ENCODE results near the gene ENTPD3. TPM values are rescaled to one million over a fixed set of nuclear protein-coding genes. Genes with fewer than 3 reads are reported as not detected.

ENTPD3 gene
- total and polyA plus RNA-seq, 4 donors, result 3.5 to 15.4 (median 12.4) TPM

DNA sequence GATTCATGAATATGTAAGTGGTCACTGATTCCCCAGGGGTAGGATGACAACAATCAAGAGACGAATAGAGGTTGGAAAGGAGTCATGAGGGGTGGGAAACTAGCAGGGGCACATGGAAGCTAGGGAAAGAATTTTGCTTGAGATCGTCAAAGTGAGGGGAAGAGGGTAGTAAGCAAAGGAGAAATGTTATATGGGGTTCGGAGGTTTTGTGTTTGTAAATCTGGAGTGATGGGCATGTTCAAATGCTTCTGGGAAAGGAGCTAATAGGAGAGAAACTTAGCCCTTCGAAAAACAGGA is 78.1 kb downstream of the ENTPD3 start:
- H3K27ac ChIP-seq (ENCODE audit: low read depth, low read length), result no peak overlapping the region
- no peaks in the 10 kb centered on the region for H3K9me3 ChIP-seq (ENCODE audit: control insufficient read depth, insufficient read depth, low read length)
- no peak overlapping the region for H3K4me3 ChIP-seq (ENCODE audit: low read depth, low read length)
- H3K27me3 ChIP-seq (ENCODE audit: control insufficient read depth, insufficient read depth, low read length), result no peaks in the 10 kb centered on the region
- 68% methylated on average over 4 of the region's 4 CpGs for WGBS (ENCODE audit: insufficient coverage)
- H3K4me1 ChIP-seq (ENCODE audit: control insufficient read depth, insufficient read depth, low read length), result no peaks in the 10 kb centered on the region
- H3K36me3 ChIP-seq (ENCODE audit: control insufficient read depth, insufficient read depth, low read length), result peaks cover 39% of the 10 kb centered on the region
- no peak for DNase-seq (ENCODE audit: low read depth in 4 of 6, low spot score in 6 of 6)

GRCh38 chr3:40465456-40465855 is 78.5 kb downstream of the ENTPD3 start:
- no peak for DNase-seq (ENCODE audit: low read depth in 4 of 6, low spot score in 6 of 6)
- H3K36me3 ChIP-seq (ENCODE audit: control insufficient read depth, insufficient read depth, low read length), result peaks cover 35% of the 10 kb centered on the region
- H3K4me1 ChIP-seq (ENCODE audit: control insufficient read depth, insufficient read depth, low read length), result no peaks in the 10 kb centered on the region
- H3K27ac ChIP-seq (ENCODE audit: low read depth, low read length), result no peak overlapping the region
- no peaks in the 10 kb centered on the region for H3K27me3 ChIP-seq (ENCODE audit: control insufficient read depth, insufficient read depth, low read length)
- no peak overlapping the region for H3K4me3 ChIP-seq (ENCODE audit: low read depth, low read length)
- WGBS (ENCODE audit: insufficient coverage), result 95% methylated on average over 2 of the region's 2 CpGs
- no peaks in the 10 kb centered on the region for H3K9me3 ChIP-seq (ENCODE audit: control insufficient read depth, insufficient read depth, low read length)

- Histone ChIP-seq H3K36me3 (ENCODE audit: control insufficient read depth, insufficient read depth, low read length) (peaks cover 17% of the 10 kb centered on the region), H3K4me1 (ENCODE audit: control insufficient read depth, insufficient read depth, low read length) (no peaks in the 10 kb centered on the region), H3K27ac (ENCODE audit: low read depth, low read length) (no peak overlapping the region), H3K27me3 (ENCODE audit: control insufficient read depth, insufficient read depth, low read length) (no peaks in the 10 kb centered on the region), H3K4me3 (ENCODE audit: low read depth, low read length) (no peak overlapping the region), H3K9me3 (ENCODE audit: control insufficient read depth, insufficient read depth, low read length) (no peaks in the 10 kb centered on the region)
- DNase-seq (ENCODE audit: low read depth in 4 of 6, low spot score in 6 of 6), result no peak
- WGBS (ENCODE audit: insufficient coverage), result 93% methylated on average over 3 of the region's 4 CpGs
These were observed 81.0 kb downstream of the ENTPD3 start for GRCh38 chr3:40468018-40468417.

- no peak for DNase-seq (ENCODE audit: low read depth in 4 of 6, low spot score in 6 of 6)
- WGBS (ENCODE audit: insufficient coverage), result no CpG with 5 or more reads among the region's 4 CpGs
- Histone ChIP-seq H3K27me3 (ENCODE audit: control insufficient read depth, insufficient read depth, low read length) (no peaks in the 10 kb centered on the region), H3K9me3 (ENCODE audit: control insufficient read depth, insufficient read depth, low read length) (no peaks in the 10 kb centered on the region), H3K27ac (ENCODE audit: low read depth, low read length) (no peak overlapping the region), H3K4me3 (ENCODE audit: low read depth, low read length) (no peak overlapping the region), H3K4me1 (ENCODE audit: control insufficient read depth, insufficient read depth, low read length) (no peaks in the 10 kb centered on the region), H3K36me3 (ENCODE audit: control insufficient read depth, insufficient read depth, low read length) (peaks cover 7% of the 10 kb centered on the region)
These were observed 83.7 kb downstream of the ENTPD3 start for GRCh38 chr3:40470701-40471100.

DNA sequence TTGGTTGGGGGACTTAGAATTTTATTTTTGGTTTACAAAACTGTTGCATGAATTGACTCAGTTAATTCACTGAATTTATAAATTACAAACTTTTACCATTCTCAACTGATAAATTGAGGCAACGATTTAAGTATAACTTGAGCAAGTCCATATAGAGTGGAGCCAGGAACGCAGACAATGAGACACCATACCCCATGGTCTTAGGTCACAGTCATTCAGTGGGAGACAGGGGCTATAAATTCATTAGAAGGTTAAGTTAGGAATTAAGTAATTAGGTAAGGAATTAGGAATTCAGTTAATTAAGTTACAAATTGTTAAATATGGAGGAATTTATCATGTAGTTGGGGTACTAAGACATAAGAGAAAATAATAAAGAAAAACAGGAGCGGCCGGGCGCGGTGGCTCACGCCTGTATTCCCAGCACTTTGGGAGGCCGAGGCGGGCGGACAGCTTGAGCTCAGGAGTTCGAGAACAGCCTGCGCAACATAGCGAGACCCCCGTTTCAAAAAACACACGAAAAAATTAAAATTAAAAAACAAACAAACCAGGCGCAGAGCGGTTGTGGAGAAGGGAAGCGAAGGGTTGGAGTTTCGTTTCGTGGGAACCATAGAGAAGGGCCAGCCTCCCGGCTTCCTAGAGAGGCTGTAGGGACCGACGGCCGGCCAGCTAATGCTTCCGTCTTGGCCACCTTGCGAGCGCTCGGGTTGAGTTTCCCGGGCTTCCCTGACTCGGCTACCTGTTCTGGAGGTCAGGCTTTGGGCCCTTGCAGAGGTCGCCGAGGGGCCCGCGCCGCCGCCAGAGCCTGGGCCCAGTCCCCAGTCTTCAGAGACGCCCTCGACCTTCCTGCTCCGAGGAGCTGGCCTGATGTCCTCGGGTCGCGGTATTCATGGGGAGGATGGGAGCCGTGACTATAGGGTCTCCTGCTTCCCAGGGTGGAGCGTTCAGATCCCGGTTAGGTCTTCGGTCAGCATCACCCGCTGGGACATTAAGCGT is 89.8 kb downstream of the ENTPD3 start, which contains the start of gene ZNF619:
Gene ZNF619, plus strand, starts transcription at position 645 of the 993 bp plus-strand sequence. CDS start 858 bp downstream, outside the sequence.
- no peaks in the 10 kb centered on the region for H3K9me3 ChIP-seq (ENCODE audit: control insufficient read depth, insufficient read depth, low read length)
- peak in 4 of 6 donors; percentile 62 to 92 (median 80) for DNase-seq (ENCODE audit: low read depth in 4 of 6, low spot score in 6 of 6)
- 3% methylated on average over 34 of the region's 48 CpGs for WGBS (ENCODE audit: insufficient coverage)
- no peaks in the 10 kb centered on the region for H3K27me3 ChIP-seq (ENCODE audit: control insufficient read depth, insufficient read depth, low read length)
- H3K4me1 ChIP-seq (ENCODE audit: control insufficient read depth, insufficient read depth, low read length), result peaks cover 5% of the 10 kb centered on the region
- H3K4me3 ChIP-seq (ENCODE audit: low read depth, low read length), result peak within 1 kb of the TSS; percentile 94
- peak within 1 kb of the TSS; percentile 67 for H3K27ac ChIP-seq (ENCODE audit: low read depth, low read length)
- H3K36me3 ChIP-seq (ENCODE audit: control insufficient read depth, insufficient read depth, low read length), result peaks cover 8% of the 10 kb centered on the region

DNA sequence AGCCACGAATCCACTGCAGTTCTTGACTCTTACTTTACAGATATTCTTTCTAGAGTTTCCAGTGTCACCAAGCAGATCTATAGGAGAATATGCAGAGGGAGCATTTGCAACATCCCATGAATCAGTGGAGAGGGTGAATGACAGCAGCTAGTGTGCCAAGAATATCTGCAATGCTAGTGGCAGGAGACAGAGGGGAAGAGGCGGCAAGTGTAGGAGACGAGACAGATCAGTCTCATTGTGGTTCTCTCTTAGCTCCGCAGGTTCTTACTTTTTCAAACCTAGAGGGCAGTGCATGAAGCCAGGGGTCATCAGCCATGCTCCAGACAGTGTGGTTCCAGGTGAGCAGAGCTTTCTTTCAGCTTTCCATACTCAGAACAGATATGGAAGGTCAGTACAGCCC is 90.7 kb downstream of the ENTPD3 start:
- Histone ChIP-seq H3K4me1 (ENCODE audit: control insufficient read depth, insufficient read depth, low read length) (peaks cover 5% of the 10 kb centered on the region), H3K36me3 (ENCODE audit: control insufficient read depth, insufficient read depth, low read length) (peaks cover 15% of the 10 kb centered on the region), H3K9me3 (ENCODE audit: control insufficient read depth, insufficient read depth, low read length) (no peaks in the 10 kb centered on the region), H3K27me3 (ENCODE audit: control insufficient read depth, insufficient read depth, low read length) (no peaks in the 10 kb centered on the region), H3K27ac (ENCODE audit: low read depth, low read length) (no peak overlapping the region), H3K4me3 (ENCODE audit: low read depth, low read length) (peak overlapping the region; percentile 94)
- peak in 2 of 6 donors; percentile 14 to 35 for DNase-seq (ENCODE audit: low read depth in 4 of 6, low spot score in 6 of 6)
- WGBS (ENCODE audit: insufficient coverage), result no CpG with 5 or more reads among the region's 4 CpGs

Other genes starting within 250 kb of the ENTPD3 start
- 10 to 100 TPM; 36.6 to 43.0 TPM for gene EIF1B, start 77.5 kb upstream of the ENTPD3 start, total RNA-seq
- gene EIF1B, start 77.5 kb upstream of the ENTPD3 start, polyA plus RNA-seq (ENCODE audit: insufficient read length in 2 of 2), result 100 to 1,000 TPM; 164 to 186 TPM
- gene RPL14, start 70.2 kb downstream of the ENTPD3 start, total RNA-seq, result 100 to 1,000 TPM; 149 to 615 TPM
- gene RPL14, start 70.2 kb downstream of the ENTPD3 start, polyA plus RNA-seq (ENCODE audit: insufficient read length in 2 of 2), result 1,000 to 10,000 TPM; 1,071 to 1,146 TPM
- gene ZNF619, start 89.9 kb downstream of the ENTPD3 start, total RNA-seq, result 1 to 10 TPM; 6.9 to 8.9 TPM
- gene ZNF619, start 89.9 kb downstream of the ENTPD3 start, polyA plus RNA-seq (ENCODE audit: insufficient read length in 2 of 2), result 1 to 10 TPM; 5.4 to 5.6 TPM
- 10 to 100 TPM in 1 of 2 donors, 1 to 10 TPM in 1; 7.9 to 10.5 TPM for gene ZNF620, start 118.9 kb downstream of the ENTPD3 start, total RNA-seq
- gene ZNF620, start 118.9 kb downstream of the ENTPD3 start, polyA plus RNA-seq (ENCODE audit: insufficient read length in 2 of 2), result 1 to 10 TPM; 8.0 to 9.4 TPM
- gene ZNF621, start 137.8 kb downstream of the ENTPD3 start, total RNA-seq, result 10 to 100 TPM; 16.2 to 23.1 TPM
- 10 to 100 TPM; 27.7 to 34.3 TPM for gene ZNF621, start 137.8 kb downstream of the ENTPD3 start, polyA plus RNA-seq (ENCODE audit: insufficient read length in 2 of 2)

All from spinal cord (tissue), 10 donors.